SK-N-SH treated with all-trans-retinoic acid at 6 μM for 48 hours (cell line): ENCODE results near the gene METTL13.

ENCODE experiments used
- ATAC-seq: fragments of 200-7000 bp; cut with Tn5 transposase; 3 replicates; pipeline ENCODE4 v1.9.1; 2020; ENCODE audit warnings: mild to moderate bottlenecking, moderate library complexity
- ARNTL ChIP-seq: fragments of 450-650 bp; formaldehyde crosslinking; IDR thresholded peaks from 2 replicates; pipeline ENCODE4 v1.5.0; 2020; ENCODE audit warnings: low read depth, mild to moderate bottlenecking, moderate library complexity, borderline replicate concordance
- BACH2 ChIP-seq: fragments of 250-450 bp; sonication (Bioruptor Pico); IDR thresholded peaks from 2 replicates; pipeline ENCODE4 v1.9.0; 2021; ENCODE audit warnings: mild to moderate bottlenecking, borderline replicate concordance
- CSDC2 ChIP-seq: fragments of 250-450 bp; sonication (Bioruptor Pico); IDR thresholded peaks from 2 replicates; pipeline ENCODE4 v1.5.0; 2020; ENCODE audit warnings: mild to moderate bottlenecking, moderate library complexity
- ESRRG ChIP-seq: fragments of 250-450 bp; sonication (Bioruptor Pico); IDR thresholded peaks from 2 replicates; pipeline ENCODE4 v1.6.1; 2021; ENCODE audit warnings: mild to moderate bottlenecking
- GLIS3 ChIP-seq: fragments of 250-450 bp; sonication (Bioruptor Pico); IDR thresholded peaks from 2 replicates; pipeline ENCODE4 v1.5.0; 2020; ENCODE audit warnings: mild to moderate bottlenecking, moderate library complexity
- ISL1 ChIP-seq: fragments of 250-450 bp; sonication (Bioruptor Pico); IDR thresholded peaks from 2 replicates; pipeline ENCODE4 v2.1.2; 2022; ENCODE audit warnings: mild to moderate bottlenecking, moderate library complexity
- OSR1 ChIP-seq: fragments of 250-450 bp; sonication (Bioruptor Pico); IDR thresholded peaks from 2 replicates; pipeline ENCODE4 v1.8.0; 2022; ENCODE audit warnings: moderate library complexity, mild to moderate bottlenecking, inconsistent platforms
- PPARA ChIP-seq: fragments of 250-450 bp; sonication (Bioruptor Pico); IDR thresholded peaks from 2 replicates; pipeline ENCODE4 v1.5.0; 2020; ENCODE audit warnings: mild to moderate bottlenecking, borderline replicate concordance
- RARB ChIP-seq: fragments of 250-450 bp; sonication (Bioruptor Pico); IDR thresholded peaks from 2 replicates; pipeline ENCODE4 v1.8.0; 2021; ENCODE audit warnings: mild to moderate bottlenecking, moderate library complexity
- SNAI2 ChIP-seq: fragments of 250-450 bp; sonication (Bioruptor Pico); IDR thresholded peaks from 2 replicates; pipeline ENCODE4 v1.5.0; 2020; ENCODE audit warnings: mild to moderate bottlenecking, moderate library complexity
- TCF4 ChIP-seq: fragments of 250-450 bp; sonication (Bioruptor Pico); IDR thresholded peaks from 2 replicates; pipeline ENCODE4 v1.8.0; 2021; ENCODE audit warnings: mild to moderate bottlenecking, moderate library complexity, borderline replicate concordance
- TOX ChIP-seq: fragments of 250-450 bp; sonication (Bioruptor Pico); IDR thresholded peaks from 2 replicates; pipeline ENCODE4 v1.8.0; 2021; ENCODE audit warnings: mild to moderate bottlenecking, moderate library complexity, borderline replicate concordance
- ZC3H10 ChIP-seq: fragments of 250-450 bp; sonication (Bioruptor Pico); IDR thresholded peaks from 2 replicates; pipeline ENCODE4 v1.5.1; 2021; ENCODE audit warnings: mild to moderate bottlenecking, moderate library complexity
- ZFP3 ChIP-seq: fragments of 250-450 bp; sonication (Bioruptor Pico); IDR thresholded peaks from 2 replicates; pipeline ENCODE4 v1.5.0; 2020; ENCODE audit warnings: mild to moderate bottlenecking, moderate library complexity
- ZFP30 ChIP-seq: fragments of 450-650 bp; formaldehyde crosslinking; IDR thresholded peaks from 2 replicates; pipeline ENCODE4 v1.5.0; 2022; ENCODE audit warnings: mild to moderate bottlenecking, moderate library complexity
- ZNF565 ChIP-seq: fragments of 450-650 bp; formaldehyde crosslinking; conservative IDR thresholded peaks from 2 replicates; pipeline ENCODE4 v1.5.0; 2020; ENCODE audit warnings: low read depth, mild to moderate bottlenecking, moderate library complexity
- ZNF70 ChIP-seq: fragments of 450-650 bp; formaldehyde crosslinking; IDR thresholded peaks from 2 replicates; pipeline ENCODE4 v1.5.0; 2020; ENCODE audit warnings: mild to moderate bottlenecking, moderate library complexity
- ZNF8 ChIP-seq: fragments of 450-650 bp; formaldehyde crosslinking; IDR thresholded peaks from 2 replicates; pipeline ENCODE4 v1.5.0; 2020; ENCODE audit warnings: mild to moderate bottlenecking, moderate library complexity
- TF ChIP-seq, protein P1 (sequence below): fragments of 250-450 bp; sonication (Bioruptor Pico); IDR thresholded peaks from 2 replicates; pipeline ENCODE4 v1.5.1; 2021; ENCODE audit warnings: mild to moderate bottlenecking, moderate library complexity
- TF ChIP-seq, protein P2 (sequence below): fragments of 250-450 bp; sonication (Bioruptor Pico); IDR thresholded peaks from 2 replicates; pipeline ENCODE4 v1.8.0; 2021; ENCODE audit warnings: low read depth, mild to moderate bottlenecking, moderate library complexity, borderline replicate concordance
- TF ChIP-seq, protein P3 (sequence below): fragments of 250-450 bp; sonication (Bioruptor Pico); IDR thresholded peaks from 2 replicates; pipeline ENCODE4 v1.5.0; 2020; ENCODE audit warnings: mild to moderate bottlenecking, moderate library complexity
- TF ChIP-seq, protein P4 (sequence below): fragments of 250-450 bp; sonication (Bioruptor Pico); IDR thresholded peaks from 2 replicates; pipeline ENCODE4 v1.5.1; 2020; ENCODE audit warnings: low read depth, mild to moderate bottlenecking, moderate library complexity
- TF ChIP-seq, protein P5 (sequence below): fragments of 250-450 bp; sonication (Bioruptor Pico); IDR thresholded peaks from 2 replicates; pipeline ENCODE4 v1.8.0; 2020; ENCODE audit warnings: mild to moderate bottlenecking, moderate library complexity, borderline replicate concordance

The METTL13 gene

DNA sequence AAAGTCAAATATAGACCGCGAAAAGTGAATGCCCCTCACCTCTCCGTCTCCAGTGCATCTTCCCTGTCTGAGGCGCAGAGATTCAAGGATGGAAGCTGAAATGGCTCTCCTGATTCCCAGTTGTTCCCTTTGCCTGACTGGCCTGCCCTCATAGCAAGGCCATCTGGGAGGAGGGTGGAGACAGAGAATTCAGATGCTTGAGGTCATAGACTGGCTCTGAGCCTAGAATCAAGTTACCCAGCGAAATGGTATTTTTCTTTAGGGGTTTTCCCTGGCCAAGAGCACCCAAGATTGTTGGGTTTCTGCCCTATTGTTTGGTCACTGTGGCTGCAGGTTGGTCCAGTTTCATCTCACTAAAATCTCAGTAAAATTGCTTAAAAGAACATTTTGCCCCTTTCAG is 7.2 kb downstream of the METTL13 start:
- ATAC-seq: peak; percentile 78
- TF ChIP-seq, protein P1, sequence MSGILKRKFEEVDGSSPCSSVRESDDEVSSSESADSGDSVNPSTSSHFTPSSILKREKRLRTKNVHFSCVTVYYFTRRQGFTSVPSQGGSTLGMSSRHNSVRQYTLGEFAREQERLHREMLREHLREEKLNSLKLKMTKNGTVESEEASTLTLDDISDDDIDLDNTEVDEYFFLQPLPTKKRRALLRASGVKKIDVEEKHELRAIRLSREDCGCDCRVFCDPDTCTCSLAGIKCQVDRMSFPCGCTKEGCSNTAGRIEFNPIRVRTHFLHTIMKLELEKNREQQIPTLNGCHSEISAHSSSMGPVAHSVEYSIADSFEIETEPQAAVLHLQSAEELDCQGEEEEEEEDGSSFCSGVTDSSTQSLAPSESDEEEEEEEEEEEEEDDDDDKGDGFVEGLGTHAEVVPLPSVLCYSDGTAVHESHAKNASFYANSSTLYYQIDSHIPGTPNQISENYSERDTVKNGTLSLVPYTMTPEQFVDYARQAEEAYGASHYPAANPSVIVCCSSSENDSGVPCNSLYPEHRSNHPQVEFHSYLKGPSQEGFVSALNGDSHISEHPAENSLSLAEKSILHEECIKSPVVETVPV (CRISPR knock-in tag): no peak
- TF ChIP-seq ZFP30 (no peak), OSR1 (CRISPR knock-in tag) (no peak), BACH2 (CRISPR knock-in tag) (no peak), ZNF70 (no peak), ZFP3 (CRISPR knock-in tag) (no peak), ZC3H10 (no peak), PPARA (no peak), TCF4 (CRISPR knock-in tag) (no peak), CSDC2 (CRISPR knock-in tag) (no peak), SNAI2 (CRISPR knock-in tag) (no peak), RARB (no peak), ISL1 (CRISPR knock-in tag) (no peak), GLIS3 (CRISPR knock-in tag) (no peak), ARNTL (CRISPR knock-in tag) (no peak), TOX (CRISPR knock-in tag) (no peak)
- TF ChIP-seq, protein P2, sequence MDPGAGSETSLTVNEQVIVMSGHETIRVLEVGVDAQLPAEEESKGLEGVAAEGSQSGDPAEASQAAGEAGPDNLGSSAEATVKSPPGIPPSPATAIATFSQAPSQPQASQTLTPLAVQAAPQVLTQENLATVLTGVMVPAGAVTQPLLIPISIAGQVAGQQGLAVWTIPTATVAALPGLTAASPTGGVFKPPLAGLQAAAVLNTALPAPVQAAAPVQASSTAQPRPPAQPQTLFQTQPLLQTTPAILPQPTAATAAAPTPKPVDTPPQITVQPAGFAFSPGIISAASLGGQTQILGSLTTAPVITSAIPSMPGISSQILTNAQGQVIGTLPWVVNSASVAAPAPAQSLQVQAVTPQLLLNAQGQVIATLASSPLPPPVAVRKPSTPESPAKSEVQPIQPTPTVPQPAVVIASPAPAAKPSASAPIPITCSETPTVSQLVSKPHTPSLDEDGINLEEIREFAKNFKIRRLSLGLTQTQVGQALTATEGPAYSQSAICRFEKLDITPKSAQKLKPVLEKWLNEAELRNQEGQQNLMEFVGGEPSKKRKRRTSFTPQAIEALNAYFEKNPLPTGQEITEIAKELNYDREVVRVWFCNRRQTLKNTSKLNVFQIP: no peak
- TF ChIP-seq, protein P3, sequence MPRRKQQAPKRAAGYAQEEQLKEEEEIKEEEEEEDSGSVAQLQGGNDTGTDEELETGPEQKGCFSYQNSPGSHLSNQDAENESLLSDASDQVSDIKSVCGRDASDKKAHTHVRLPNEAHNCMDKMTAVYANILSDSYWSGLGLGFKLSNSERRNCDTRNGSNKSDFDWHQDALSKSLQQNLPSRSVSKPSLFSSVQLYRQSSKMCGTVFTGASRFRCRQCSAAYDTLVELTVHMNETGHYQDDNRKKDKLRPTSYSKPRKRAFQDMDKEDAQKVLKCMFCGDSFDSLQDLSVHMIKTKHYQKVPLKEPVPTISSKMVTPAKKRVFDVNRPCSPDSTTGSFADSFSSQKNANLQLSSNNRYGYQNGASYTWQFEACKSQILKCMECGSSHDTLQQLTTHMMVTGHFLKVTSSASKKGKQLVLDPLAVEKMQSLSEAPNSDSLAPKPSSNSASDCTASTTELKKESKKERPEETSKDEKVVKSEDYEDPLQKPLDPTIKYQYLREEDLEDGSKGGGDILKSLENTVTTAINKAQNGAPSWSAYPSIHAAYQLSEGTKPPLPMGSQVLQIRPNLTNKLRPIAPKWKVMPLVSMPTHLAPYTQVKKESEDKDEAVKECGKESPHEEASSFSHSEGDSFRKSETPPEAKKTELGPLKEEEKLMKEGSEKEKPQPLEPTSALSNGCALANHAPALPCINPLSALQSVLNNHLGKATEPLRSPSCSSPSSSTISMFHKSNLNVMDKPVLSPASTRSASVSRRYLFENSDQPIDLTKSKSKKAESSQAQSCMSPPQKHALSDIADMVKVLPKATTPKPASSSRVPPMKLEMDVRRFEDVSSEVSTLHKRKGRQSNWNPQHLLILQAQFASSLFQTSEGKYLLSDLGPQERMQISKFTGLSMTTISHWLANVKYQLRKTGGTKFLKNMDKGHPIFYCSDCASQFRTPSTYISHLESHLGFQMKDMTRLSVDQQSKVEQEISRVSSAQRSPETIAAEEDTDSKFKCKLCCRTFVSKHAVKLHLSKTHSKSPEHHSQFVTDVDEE (CRISPR knock-in tag): no peak
- TF ChIP-seq, protein P4, sequence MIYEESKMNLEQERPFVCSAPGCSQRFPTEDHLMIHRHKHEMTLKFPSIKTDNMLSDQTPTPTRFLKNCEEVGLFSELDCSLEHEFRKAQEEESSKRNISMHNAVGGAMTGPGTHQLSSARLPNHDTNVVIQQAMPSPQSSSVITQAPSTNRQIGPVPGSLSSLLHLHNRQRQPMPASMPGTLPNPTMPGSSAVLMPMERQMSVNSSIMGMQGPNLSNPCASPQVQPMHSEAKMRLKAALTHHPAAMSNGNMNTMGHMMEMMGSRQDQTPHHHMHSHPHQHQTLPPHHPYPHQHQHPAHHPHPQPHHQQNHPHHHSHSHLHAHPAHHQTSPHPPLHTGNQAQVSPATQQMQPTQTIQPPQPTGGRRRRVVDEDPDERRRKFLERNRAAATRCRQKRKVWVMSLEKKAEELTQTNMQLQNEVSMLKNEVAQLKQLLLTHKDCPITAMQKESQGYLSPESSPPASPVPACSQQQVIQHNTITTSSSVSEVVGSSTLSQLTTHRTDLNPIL (CRISPR knock-in tag): no peak
- TF ChIP-seq, all 23 proteins: peak for 0

DNA sequence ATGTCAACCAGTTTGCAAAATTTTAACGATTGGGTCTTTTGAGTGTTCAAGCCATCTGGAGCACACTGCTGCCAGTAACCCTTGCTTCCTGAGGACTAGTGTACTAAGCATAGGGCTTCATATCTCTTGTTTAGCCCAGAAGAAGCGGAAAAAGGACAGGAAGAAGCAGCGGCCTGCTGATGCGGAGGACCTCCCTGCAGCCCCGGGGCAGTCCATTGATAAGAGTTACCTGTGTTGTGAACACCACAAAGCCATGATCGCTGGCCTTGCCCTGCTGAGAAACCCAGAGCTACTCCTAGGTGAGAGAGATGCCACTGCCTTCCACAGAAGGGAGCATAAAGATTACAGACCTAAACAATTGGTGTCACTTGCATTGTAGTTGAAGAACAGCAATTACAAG is 8.9 kb downstream of the METTL13 start:
- no peak for ATAC-seq
- TF ChIP-seq, protein P1 (CRISPR knock-in tag): no peak
- TF ChIP-seq, protein P5, sequence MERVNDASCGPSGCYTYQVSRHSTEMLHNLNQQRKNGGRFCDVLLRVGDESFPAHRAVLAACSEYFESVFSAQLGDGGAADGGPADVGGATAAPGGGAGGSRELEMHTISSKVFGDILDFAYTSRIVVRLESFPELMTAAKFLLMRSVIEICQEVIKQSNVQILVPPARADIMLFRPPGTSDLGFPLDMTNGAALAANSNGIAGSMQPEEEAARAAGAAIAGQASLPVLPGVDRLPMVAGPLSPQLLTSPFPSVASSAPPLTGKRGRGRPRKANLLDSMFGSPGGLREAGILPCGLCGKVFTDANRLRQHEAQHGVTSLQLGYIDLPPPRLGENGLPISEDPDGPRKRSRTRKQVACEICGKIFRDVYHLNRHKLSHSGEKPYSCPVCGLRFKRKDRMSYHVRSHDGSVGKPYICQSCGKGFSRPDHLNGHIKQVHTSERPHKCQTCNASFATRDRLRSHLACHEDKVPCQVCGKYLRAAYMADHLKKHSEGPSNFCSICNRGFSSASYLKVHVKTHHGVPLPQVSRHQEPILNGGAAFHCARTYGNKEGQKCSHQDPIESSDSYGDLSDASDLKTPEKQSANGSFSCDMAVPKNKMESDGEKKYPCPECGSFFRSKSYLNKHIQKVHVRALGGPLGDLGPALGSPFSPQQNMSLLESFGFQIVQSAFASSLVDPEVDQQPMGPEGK (CRISPR knock-in tag): no peak
- TF ChIP-seq ESRRG (no peak), ZNF565 (CRISPR knock-in tag) (no peak), CSDC2 (CRISPR knock-in tag) (no peak), GLIS3 (CRISPR knock-in tag) (no peak), OSR1 (CRISPR knock-in tag) (no peak), TCF4 (CRISPR knock-in tag) (no peak), SNAI2 (CRISPR knock-in tag) (no peak), RARB (no peak), ZNF8 (CRISPR knock-in tag) (no peak), TOX (CRISPR knock-in tag) (no peak), ZC3H10 (no peak), ISL1 (CRISPR knock-in tag) (no peak), ZNF70 (no peak), ZFP30 (no peak), PPARA (no peak)
- TF ChIP-seq, protein P2: no peak
- TF ChIP-seq, protein P4 (CRISPR knock-in tag): no peak
